GM19328 (cell line): ENCODE results near the gene ADGRL4.

Experiments
- ATAC-seq: cut with Tn5 transposase; IDR thresholded peaks from one replicate; pipeline ENCODE4 v1.9.1; 2021; ENCODE audit warnings: mild to moderate bottlenecking, moderate library complexity; ENCODE audit not compliant: unreplicated experiment

Gene ADGRL4

DNA sequence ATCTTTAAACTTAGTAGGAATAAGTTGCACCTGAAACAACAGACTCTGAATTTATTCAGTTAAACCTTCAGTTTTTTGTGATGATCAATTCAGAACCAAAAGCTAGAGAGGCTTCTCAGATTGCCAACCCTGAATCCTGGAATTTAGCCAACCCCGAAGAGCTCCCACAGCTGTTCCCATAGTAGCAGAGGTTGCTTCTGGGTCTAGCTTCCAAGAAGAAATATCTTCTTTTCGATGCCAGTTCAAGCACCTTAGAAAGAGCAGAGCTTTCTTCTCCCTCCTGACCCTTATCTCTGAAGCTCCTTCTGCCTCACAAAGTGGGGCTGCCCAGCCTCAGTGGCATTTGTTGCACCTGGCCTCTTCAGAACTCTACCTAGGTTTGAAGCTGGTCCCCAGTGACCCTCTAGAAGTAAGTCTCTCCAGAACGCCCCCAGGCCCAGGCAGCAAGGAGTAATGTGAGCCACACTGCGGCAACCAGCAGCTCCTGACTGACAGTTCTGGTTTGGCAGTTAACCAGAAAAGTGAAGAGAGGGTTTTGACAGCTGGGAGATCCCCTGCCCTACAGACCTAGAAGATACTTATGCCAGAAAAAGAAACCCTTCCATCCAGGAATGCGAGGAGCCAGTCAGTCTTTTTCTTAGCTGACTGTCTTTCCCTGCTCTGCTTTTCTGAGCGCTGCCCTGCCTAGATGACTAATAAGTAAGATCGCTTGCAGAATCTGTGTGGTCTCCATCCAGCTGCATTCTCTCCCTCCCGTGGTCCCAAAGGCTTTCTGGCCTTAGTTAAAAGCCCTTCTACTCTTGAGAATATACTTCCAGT, 165.9 kb downstream of the ADGRL4 start:
- no peak for ATAC-seq
